ENCODE results near the gene DTNB. TPM values are rescaled to one million over a fixed set of nuclear protein-coding genes. Genes with fewer than 3 reads are reported as not detected.

DTNB gene
- total RNA-seq, 4 donors from 2014 or later = 2.2 to 7.8 (median 3.9) TPM

GRCh38 chr2:25444608-25445270, 228.6 kb downstream of the DTNB start:
- intact Hi-C loops (cut with DNase I; ENCODE audit: low total_unique reads) = no loop called here
- H3K4me3 ChIP-seq = no peak overlapping the region
- no peak overlapping the region for H3K27ac ChIP-seq
- H3K9me3 ChIP-seq = no peaks in the 10 kb centered on the region
- H3K27me3 ChIP-seq = no peaks in the 10 kb centered on the region
- 67 to 77% methylated on average over 6 to 8 of the region's 8 CpGs for WGBS, 2 donors (ENCODE audit: low coverage in 1 of 2)
- in situ Hi-C loops (cut with MboI; ENCODE audit: low pct_ligation_motif_present in 1 of 4, low pct_unique_long_range_greater_than_20kb in 1 of 4, low sequenced_read_pairs in 3 of 4) = no loop called here
- TF ChIP-seq POLR2A (IDR thresholded peaks at IDR 0.05) (no peak), EP300 (IDR thresholded peaks at IDR 0.05; ENCODE audit: low read depth) (no peak), CTCF (IDR thresholded peaks at IDR 0.05) (no peak), POLR2AphosphoS5 (IDR thresholded peaks at IDR 0.05) (no peak)
- no peaks in the 10 kb centered on the region for H3K4me1 ChIP-seq
- no peak for DNase-seq
- no peaks in the 10 kb centered on the region for H3K36me3 ChIP-seq

DNA sequence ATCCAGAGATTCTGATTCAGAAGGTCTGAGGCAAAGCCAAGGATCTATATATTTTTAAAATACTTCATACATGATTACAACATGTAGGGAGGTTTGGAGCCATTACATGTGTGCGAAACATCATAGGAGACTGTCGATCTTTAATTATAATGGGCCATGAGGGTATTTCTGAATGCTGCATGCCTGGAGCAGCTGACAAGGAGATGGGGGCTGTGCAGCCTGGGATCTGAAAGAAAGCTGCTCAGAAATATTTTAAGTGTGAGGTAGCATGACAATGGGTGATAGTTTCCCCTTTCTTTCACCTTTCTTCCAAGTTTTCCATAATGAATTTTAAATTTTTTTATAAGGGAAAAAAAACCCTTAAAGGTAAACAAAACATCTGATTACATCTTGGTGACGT, 229.6 kb downstream of the DTNB start:
- intact Hi-C loops (cut with DNase I; ENCODE audit: low total_unique reads) = no loop called here

DNA sequence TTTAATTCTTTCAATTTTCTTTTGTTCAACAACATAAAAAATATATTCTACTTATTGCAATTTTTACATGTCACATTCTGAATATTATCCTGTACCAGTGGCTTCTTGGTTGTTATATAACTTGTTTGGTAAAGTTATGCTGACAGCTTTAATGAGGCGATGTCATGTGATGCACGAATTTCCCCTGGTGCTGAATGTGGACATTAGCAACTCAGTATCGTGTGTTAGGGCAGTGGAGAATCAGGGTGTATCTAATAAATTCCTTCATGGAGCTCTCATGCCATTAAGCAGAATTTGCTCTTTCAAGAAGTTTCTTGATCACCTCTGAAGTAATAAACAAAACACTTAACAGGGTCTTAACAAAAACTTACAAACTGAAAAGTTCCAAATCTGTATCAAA, 232.0 kb downstream of the DTNB start:
- Histone ChIP-seq H3K27ac (no peak overlapping the region), H3K9me3 (no peaks in the 10 kb centered on the region), H3K4me1 (no peaks in the 10 kb centered on the region), H3K4me3 (no peak overlapping the region), H3K27me3 (no peaks in the 10 kb centered on the region), H3K36me3 (no peaks in the 10 kb centered on the region)
- TF ChIP-seq POLR2AphosphoS5 (IDR thresholded peaks at IDR 0.05) = no peak
- TF ChIP-seq EP300 (IDR thresholded peaks at IDR 0.05; ENCODE audit: low read depth) = no peak
- TF ChIP-seq CTCF (IDR thresholded peaks at IDR 0.05) = no peak
- TF ChIP-seq POLR2A (IDR thresholded peaks at IDR 0.05) = no peak
- no peak for DNase-seq
- 76 to 87% methylated on average over 3 of the region's 3 CpGs for WGBS, 2 donors (ENCODE audit: low coverage in 1 of 2)
- in situ Hi-C loops (cut with MboI; ENCODE audit: low pct_ligation_motif_present in 1 of 4, low pct_unique_long_range_greater_than_20kb in 1 of 4, low sequenced_read_pairs in 3 of 4) = no loop called here
- intact Hi-C loops (cut with DNase I; ENCODE audit: low total_unique reads) = no loop called here

More for the DNA sequence above, 229.6 kb downstream of the DTNB start:
- Histone ChIP-seq H3K4me1 (no peaks in the 10 kb centered on the region), H3K4me3 (no peak overlapping the region), H3K27me3 (no peaks in the 10 kb centered on the region), H3K27ac (no peak overlapping the region), H3K36me3 (no peaks in the 10 kb centered on the region), H3K9me3 (no peaks in the 10 kb centered on the region)
- 87 to 88% methylated on average over 3 of the region's 3 CpGs for WGBS, 2 donors (ENCODE audit: low coverage in 1 of 2)
- in situ Hi-C loops (cut with MboI; ENCODE audit: low pct_ligation_motif_present in 1 of 4, low pct_unique_long_range_greater_than_20kb in 1 of 4, low sequenced_read_pairs in 3 of 4) = no loop called here
- no peak for DNase-seq
- TF ChIP-seq POLR2A (IDR thresholded peaks at IDR 0.05) (no peak), EP300 (IDR thresholded peaks at IDR 0.05; ENCODE audit: low read depth) (no peak), POLR2AphosphoS5 (IDR thresholded peaks at IDR 0.05) (no peak), CTCF (IDR thresholded peaks at IDR 0.05) (no peak)

- H3K36me3 ChIP-seq = no peaks in the 10 kb centered on the region
- intact Hi-C loops (cut with DNase I; ENCODE audit: low total_unique reads) (no loop called here), in situ Hi-C loops (cut with MboI; ENCODE audit: low pct_ligation_motif_present in 1 of 4, low pct_unique_long_range_greater_than_20kb in 1 of 4, low sequenced_read_pairs in 3 of 4) (no loop called here)
- H3K27me3 ChIP-seq = no peaks in the 10 kb centered on the region
- no peaks in the 10 kb centered on the region for H3K4me1 ChIP-seq
- DNase-seq = no peak
- no peak overlapping the region for H3K27ac ChIP-seq
- H3K9me3 ChIP-seq = no peaks in the 10 kb centered on the region
- WGBS, 2 donors (ENCODE audit: low coverage in 1 of 2) = 90 to 94% methylated on average over 2 of the region's 2 CpGs
- TF ChIP-seq POLR2A (IDR thresholded peaks at IDR 0.05) (no peak), EP300 (IDR thresholded peaks at IDR 0.05; ENCODE audit: low read depth) (no peak)
- H3K4me3 ChIP-seq = no peak overlapping the region
Observed at GRCh38 chr2:25438793-25439192, 234.6 kb downstream of the DTNB start.
